Thyroid gland (tissue), 4 donors: Measurements from ENCODE around the gene TBC1D22A. TPM values are rescaled to one million over a fixed set of nuclear protein-coding genes. Genes with fewer than 3 reads are reported as not detected.

Source experiments
- DNase-seq, 2 donors: peaks; one replicate each; pipeline ENCODE4 v3.0.0-alpha.2; 2019
- H3K27ac ChIP-seq, 3 donors: fragments of 200-600 bp; sonication (generic); 1 replicate in 2 of 3; 2 replicates in 1 of 3; pipeline ENCODE4 v1.5.1; 2016 to 2019; ENCODE audit warnings: mild to moderate bottlenecking in 1 of 3, moderate library complexity in 1 of 3
- H3K27me3 ChIP-seq: fragments of 200-600 bp; sonication (generic); one replicate; pipeline ENCODE4 v1.5.1; 2019
- H3K36me3 ChIP-seq, 2 donors: fragments of 200-600 bp; sonication (generic); one replicate each; pipeline ENCODE4 v1.5.1; 2016 to 2019
- H3K4me1 ChIP-seq, 2 donors: fragments of 200-600 bp; sonication (generic); one replicate each; pipeline ENCODE4 v1.5.1; 2017 to 2019
- H3K4me3 ChIP-seq, 3 donors: fragments of 200-600 bp; sonication (generic); replicated peaks in 1 of 3; 1 replicate in 2 of 3; 2 replicates in 1 of 3; pipeline ENCODE4 v1.5.1; 2016; ENCODE audit warnings: mild to moderate bottlenecking in 1 of 3
- H3K9me3 ChIP-seq: fragments of 200-600 bp; sonication (generic); one replicate; pipeline ENCODE4 v1.5.1; 2017
- CTCF ChIP-seq, 6 experiments: fragments of 200-600 bp in 3 of 6; fragments of 450-650 bp in 3 of 6; sonication (generic) in 3 of 6; IDR thresholded peaks; one replicate each; pipeline ENCODE4 v1.5.1; 2016 to 2019; ENCODE audit warnings: antibody characterized with exemption in 6 of 6, mild to moderate bottlenecking in 2 of 6, inconsistent platforms in 1 of 6, moderate library complexity in 1 of 6
- POLR2A ChIP-seq, 2 donors: fragments of 450-650 bp; IDR thresholded peaks; one replicate each; pipeline ENCODE4 v1.6.1; 2017; ENCODE audit warnings: antibody characterized with exemption in 2 of 2, mild to moderate bottlenecking in 2 of 2, moderate library complexity in 1 of 2
- WGBS, 2 donors: methylation state at CpG; one replicate each; pipeline ENCODE4 v1.1.5; 2017; 5-methylcytosine and 5-hydroxymethylcytosine counted together
- intact Hi-C: fragments of 100-400 bp; cut with DNase I; formaldehyde crosslinking; loops from one replicate; pipeline ENCODE4 v1.15.1; 2023
- total RNA-seq, 4 donors: library from RNA; depleted of rRNA; stranded (reverse); fragments of >200 nt; gene quantifications; one replicate each; pipeline ENCODE4 v1.2.3, GENCODE V29; 2016

TBC1D22A gene
- total RNA-seq, 4 donors from 2014 or later = 26.7 to 34.6 (median 33.2) TPM

- Histone ChIP-seq H3K27me3 (no peaks in the 10 kb centered on the region), H3K27ac (no peak overlapping the region), H3K9me3 (no peaks in the 10 kb centered on the region), H3K36me3 (no peaks in the 10 kb centered on the region), H3K4me3 (no peak overlapping the region), H3K4me1 (no peaks in the 10 kb centered on the region)
- TF ChIP-seq CTCF (IDR thresholded peaks at IDR 0.05) (no peak), POLR2A (IDR thresholded peaks at IDR 0.05) (no peak)
- DNase-seq = no peak
- intact Hi-C loops = no loop called here
- 89 to 90% methylated on average over 18 of the region's 18 CpGs for WGBS, 2 donors
Observed at GRCh38 chr22:46953968-46954765, 191.7 kb downstream of the TBC1D22A start.

GRCh38 chr22:46954781-46955180, 192.3 kb downstream of the TBC1D22A start:
- Histone ChIP-seq H3K4me3 (no peak overlapping the region), H3K36me3 (no peaks in the 10 kb centered on the region), H3K9me3 (no peaks in the 10 kb centered on the region), H3K27me3 (no peaks in the 10 kb centered on the region), H3K27ac (no peak overlapping the region), H3K4me1 (no peaks in the 10 kb centered on the region)
- 97% methylated on average over 7 of the region's 7 CpGs for WGBS, 2 donors
- DNase-seq = no peak
- TF ChIP-seq POLR2A (IDR thresholded peaks at IDR 0.05) = no peak
- no peak for TF ChIP-seq CTCF (IDR thresholded peaks at IDR 0.05)
- intact Hi-C loops = no loop called here

GRCh38 chr22:46956498-46957215, 194.2 kb downstream of the TBC1D22A start:
- H3K9me3 ChIP-seq = no peaks in the 10 kb centered on the region
- intact Hi-C loops = no loop called here
- H3K36me3 ChIP-seq = no peaks in the 10 kb centered on the region
- TF ChIP-seq POLR2A (IDR thresholded peaks at IDR 0.05) = no peak
- TF ChIP-seq CTCF (IDR thresholded peaks at IDR 0.05) = no peak
- no peak for DNase-seq
- H3K4me3 ChIP-seq = no peak overlapping the region
- no peaks in the 10 kb centered on the region for H3K4me1 ChIP-seq
- WGBS, 2 donors = 94 to 96% methylated on average over 16 to 17 of the region's 19 CpGs
- no peaks in the 10 kb centered on the region for H3K27me3 ChIP-seq
- H3K27ac ChIP-seq = no peak overlapping the region

- Histone ChIP-seq H3K4me1 (no peaks in the 10 kb centered on the region), H3K36me3 (no peaks in the 10 kb centered on the region), H3K27me3 (no peaks in the 10 kb centered on the region), H3K9me3 (no peaks in the 10 kb centered on the region), H3K27ac (no peak overlapping the region), H3K4me3 (no peak overlapping the region)
- TF ChIP-seq CTCF (IDR thresholded peaks at IDR 0.05) (no peak), POLR2A (IDR thresholded peaks at IDR 0.05) (no peak)
- whole genome bisulfite sequencing, 2 donors = 90 to 93% methylated on average over 12 of the region's 12 CpGs
- DNase-seq = no peak
- intact Hi-C loops = no loop called here
Observed at GRCh38 chr22:46957521-46957920, 195.1 kb downstream of the TBC1D22A start.

GRCh38 chr22:46958191-46958590, 195.7 kb downstream of the TBC1D22A start:
- intact Hi-C loops = no loop called here
- Histone ChIP-seq H3K27ac (no peak overlapping the region), H3K9me3 (no peaks in the 10 kb centered on the region), H3K4me3 (no peak overlapping the region), H3K27me3 (no peaks in the 10 kb centered on the region), H3K36me3 (no peaks in the 10 kb centered on the region), H3K4me1 (no peaks in the 10 kb centered on the region)
- 81 to 88% methylated on average over 10 of the region's 10 CpGs for WGBS, 2 donors
- no peak for TF ChIP-seq POLR2A (IDR thresholded peaks at IDR 0.05)
- no peak for TF ChIP-seq CTCF (IDR thresholded peaks at IDR 0.05)
- DNase-seq = no peak
